A673 (cell line): ENCODE measurements around the gene PTGES3. TPM values are rescaled to one million over a fixed set of nuclear protein-coding genes. Genes with fewer than 3 reads are reported as not detected.

ENCODE experiments used
- BruUV-seq: library from RNA; stranded (reverse); fragments of 400-500 nt; replicated peaks from 2 replicates; lab custom pipeline; 2021; lab: Mats Ljungman, UMichigan
- CTCF ChIA-PET: fragments of 300-600 bp; sonication (Branson Sonifier 250); formaldehyde crosslinking; loops from one replicate; lab custom pipeline; 2022; ENCODE audit warnings: antibody characterized with exemption; lab: Charles Lee
- POLR2A ChIA-PET: fragments of 300-600 bp; sonication (Branson Sonifier 250); formaldehyde crosslinking; loops from one replicate; lab custom pipeline; 2022; ENCODE audit warnings: antibody characterized with exemption; ENCODE audit not compliant: low non-redundant PET; lab: Charles Lee
- DNase-seq: peaks from one replicate; pipeline ENCODE4 v3.0.0-alpha.2; 2015; ENCODE audit warnings: low spot score
- H3K27ac ChIP-seq: fragments of 200-600 bp; sonication (generic); 2 replicates; pipeline ENCODE4 v1.5.1; 2016; ENCODE audit warnings: mixed run types, low read depth, mild to moderate bottlenecking, mixed read lengths, antibody characterized with exemption, low read length; ENCODE audit not compliant: poor library complexity, severe bottlenecking
- H3K27me3 ChIP-seq: fragments of 200-600 bp; sonication (generic); replicated peaks from 2 replicates; pipeline ENCODE4 v1.6.1; 2017; ENCODE audit warnings: mixed run types, low read depth, mild to moderate bottlenecking, mixed read lengths, antibody characterized with exemption, low read length; ENCODE audit not compliant: insufficient read depth, poor library complexity
- H3K36me3 ChIP-seq: fragments of 200-600 bp; sonication (generic); 2 replicates; pipeline ENCODE4 v1.6.1; 2016; ENCODE audit warnings: mixed run types, mild to moderate bottlenecking, mixed read lengths, antibody characterized with exemption, low read length; ENCODE audit not compliant: insufficient read depth, poor library complexity, severe bottlenecking
- H3K4me1 ChIP-seq: fragments of 200-600 bp; sonication (generic); 2 replicates; pipeline ENCODE4 v1.6.1; 2017; ENCODE audit warnings: mixed run types, mild to moderate bottlenecking, mixed read lengths, antibody characterized with exemption, low read length; ENCODE audit not compliant: insufficient read depth, poor library complexity, severe bottlenecking
- H3K4me3 ChIP-seq: fragments of 200-600 bp; sonication (generic); 2 replicates; pipeline ENCODE4 v1.5.1; 2016; ENCODE audit warnings: low read depth, mixed run types, mild to moderate bottlenecking, mixed read lengths, low read length; ENCODE audit not compliant: poor library complexity, severe bottlenecking
- H3K9me3 ChIP-seq: fragments of 200-600 bp; sonication (generic); 2 replicates; pipeline ENCODE4 v1.6.1; 2016; ENCODE audit warnings: mixed run types, low read depth, mild to moderate bottlenecking, mixed read lengths, antibody characterized with exemption, low read length; ENCODE audit not compliant: poor library complexity, severe bottlenecking
- EZH2 ChIP-seq: fragments of 200-600 bp; sonication (generic); IDR thresholded peaks from 2 replicates; pipeline ENCODE4 v1.6.1; 2017; ENCODE audit warnings: borderline replicate concordance, low read depth, mild to moderate bottlenecking, mixed read lengths, antibody characterized with exemption, low read length; ENCODE audit not compliant: poor library complexity, severe bottlenecking
- intact Hi-C: fragments of 100-400 bp; cut with micrococcal nuclease; formaldehyde crosslinking; loops from one replicate; pipeline ENCODE4 v1.10.0; 2022; ENCODE audit not compliant: unreplicated experiment
- total RNA-seq: library from RNA; stranded (reverse); gene quantifications from 2 replicates; pipeline ENCODE4 v1.2.3, GENCODE V29; 2021
- TF ChIP-seq, protein P1 (sequence below): fragments of 300-800, 200-600 bp; sonication (generic); conservative IDR thresholded peaks from 2 replicates; pipeline ENCODE4 v1.5.1; 2017; ENCODE audit warnings: low read depth, mild to moderate bottlenecking, antibody characterized with exemption, low read length, moderate library complexity, mixed read lengths

Gene PTGES3
- total RNA-seq, 1 experiment from 2014 or later: 450 TPM

DNA sequence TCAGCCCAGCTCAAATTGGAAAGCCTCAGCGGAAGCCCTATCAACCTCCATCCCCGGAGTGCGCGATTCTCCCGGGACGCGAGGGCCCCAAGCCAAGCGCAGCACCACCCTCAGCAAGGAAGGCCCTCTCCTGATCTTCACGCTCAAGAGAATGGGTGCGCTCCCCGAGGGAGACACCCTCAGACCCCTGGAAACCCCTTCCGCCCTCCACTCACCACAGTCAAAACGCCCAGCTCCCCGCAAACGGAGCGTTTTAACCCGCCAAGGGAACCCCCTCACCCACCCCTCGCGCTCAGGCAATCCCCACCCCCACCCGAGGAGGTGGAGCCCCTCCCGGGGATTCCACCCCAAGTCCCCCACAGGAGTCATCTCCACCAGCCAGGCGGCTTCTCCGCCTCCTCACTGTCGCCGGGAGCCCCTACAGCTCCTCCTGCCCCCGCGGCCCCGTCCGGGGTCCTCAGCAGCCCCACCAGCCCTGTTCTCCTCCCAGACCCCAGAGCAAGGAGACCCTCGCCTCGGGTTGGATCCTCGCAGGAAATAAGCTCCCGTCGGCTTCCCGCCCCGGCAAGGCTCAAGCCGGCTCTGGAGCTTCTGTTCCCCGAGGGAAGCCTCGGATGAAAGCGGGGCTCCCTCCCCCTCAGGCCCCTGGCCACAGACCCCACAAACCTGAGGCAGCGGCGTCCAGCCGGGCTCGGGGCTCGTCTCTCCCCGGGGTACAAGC is 58.5 kb downstream of the PTGES3 start:
- BruUV-seq: no TSS peak
- no peak for TF ChIP-seq EZH2
- TF ChIP-seq, protein P1, sequence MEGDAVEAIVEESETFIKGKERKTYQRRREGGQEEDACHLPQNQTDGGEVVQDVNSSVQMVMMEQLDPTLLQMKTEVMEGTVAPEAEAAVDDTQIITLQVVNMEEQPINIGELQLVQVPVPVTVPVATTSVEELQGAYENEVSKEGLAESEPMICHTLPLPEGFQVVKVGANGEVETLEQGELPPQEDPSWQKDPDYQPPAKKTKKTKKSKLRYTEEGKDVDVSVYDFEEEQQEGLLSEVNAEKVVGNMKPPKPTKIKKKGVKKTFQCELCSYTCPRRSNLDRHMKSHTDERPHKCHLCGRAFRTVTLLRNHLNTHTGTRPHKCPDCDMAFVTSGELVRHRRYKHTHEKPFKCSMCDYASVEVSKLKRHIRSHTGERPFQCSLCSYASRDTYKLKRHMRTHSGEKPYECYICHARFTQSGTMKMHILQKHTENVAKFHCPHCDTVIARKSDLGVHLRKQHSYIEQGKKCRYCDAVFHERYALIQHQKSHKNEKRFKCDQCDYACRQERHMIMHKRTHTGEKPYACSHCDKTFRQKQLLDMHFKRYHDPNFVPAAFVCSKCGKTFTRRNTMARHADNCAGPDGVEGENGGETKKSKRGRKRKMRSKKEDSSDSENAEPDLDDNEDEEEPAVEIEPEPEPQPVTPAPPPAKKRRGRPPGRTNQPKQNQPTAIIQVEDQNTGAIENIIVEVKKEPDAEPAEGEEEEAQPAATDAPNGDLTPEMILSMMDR: no peak
- intact Hi-C loops: loop anchor here (10.0 kb wide), 1 partner anchor 515 kb away; the partner anchor contains the start of genes RPL41 and ZC3H10
- Histone ChIP-seq H3K27ac (peak overlapping the region; percentile 94), H3K27me3 (no peaks in the 10 kb centered on the region), H3K4me3 (peak overlapping the region; percentile 99), H3K4me1 (peaks cover 39% of the 10 kb centered on the region), H3K36me3 (peaks cover 14% of the 10 kb centered on the region), H3K9me3 (no peaks in the 10 kb centered on the region)
- CTCF ChIA-PET: no interaction called here
- POLR2A ChIA-PET: interaction anchor here (0.6 to 0.7 kb wide), 3 partner anchors 457 to 930 kb away, joined by 3 to 8 read pairs (median 3); no protein-coding TSS in a partner anchor
- peak; percentile 43 for DNase-seq

DNA sequence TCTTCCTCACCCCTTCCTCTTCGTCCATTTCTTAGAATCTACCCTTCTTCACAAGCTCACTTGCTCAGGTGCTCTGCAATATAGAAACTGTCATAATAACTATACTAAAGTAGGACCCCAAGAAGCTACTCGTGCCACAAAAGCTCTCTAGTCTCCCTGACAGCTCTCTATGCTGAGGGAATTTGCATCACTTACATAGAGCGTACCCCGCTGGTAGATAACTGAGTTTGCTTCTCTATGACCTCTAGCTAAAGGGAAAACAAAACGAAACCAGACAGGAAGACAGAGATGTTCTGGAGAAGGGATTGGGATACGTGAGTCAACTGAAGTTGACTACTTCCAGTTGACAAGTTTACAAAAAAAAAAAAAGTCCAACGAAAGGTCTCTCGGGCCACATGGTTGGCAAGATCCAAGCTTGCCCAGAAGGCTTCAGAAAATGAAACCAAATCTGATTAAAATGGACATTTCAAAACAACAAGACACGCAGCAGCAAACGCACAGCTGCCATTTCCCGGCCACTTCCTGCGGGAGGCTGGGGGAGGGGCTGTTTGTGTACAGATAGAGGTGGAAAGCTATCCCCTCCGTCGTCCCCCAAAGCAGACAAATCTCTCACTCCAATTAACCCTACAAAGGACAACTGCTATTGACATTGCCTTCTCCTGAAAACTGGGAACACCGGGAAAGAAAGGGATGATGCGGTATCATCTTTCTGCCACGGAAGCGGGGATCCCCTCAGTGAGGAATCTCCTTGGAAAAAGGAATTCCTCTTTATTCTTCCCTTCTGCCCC is 59.2 kb downstream of the PTGES3 start:
- H3K27me3 ChIP-seq: no peaks in the 10 kb centered on the region
- peak; percentile 66 for DNase-seq
- H3K36me3 ChIP-seq: peaks cover 14% of the 10 kb centered on the region
- peak overlapping the region; percentile 94 for H3K27ac ChIP-seq
- no peak for TF ChIP-seq EZH2
- TF ChIP-seq, protein P1: no peak
- ChIA-PET CTCF (interaction anchor here (1.4 kb wide), 1 partner anchor 8 kb away, joined by 7 read pairs; no protein-coding TSS in a partner anchor), POLR2A (interaction anchor here (0.6 to 0.7 kb wide), 3 partner anchors 8 to 521 kb away, joined by 3 to 4 read pairs (median 3); no protein-coding TSS in a partner anchor)
- BruUV-seq: TSS peak; percentile 31
- H3K9me3 ChIP-seq: no peaks in the 10 kb centered on the region
- intact Hi-C loops: no loop called here
- H3K4me1 ChIP-seq: peaks cover 39% of the 10 kb centered on the region
- H3K4me3 ChIP-seq: peak overlapping the region; percentile 99

DNA sequence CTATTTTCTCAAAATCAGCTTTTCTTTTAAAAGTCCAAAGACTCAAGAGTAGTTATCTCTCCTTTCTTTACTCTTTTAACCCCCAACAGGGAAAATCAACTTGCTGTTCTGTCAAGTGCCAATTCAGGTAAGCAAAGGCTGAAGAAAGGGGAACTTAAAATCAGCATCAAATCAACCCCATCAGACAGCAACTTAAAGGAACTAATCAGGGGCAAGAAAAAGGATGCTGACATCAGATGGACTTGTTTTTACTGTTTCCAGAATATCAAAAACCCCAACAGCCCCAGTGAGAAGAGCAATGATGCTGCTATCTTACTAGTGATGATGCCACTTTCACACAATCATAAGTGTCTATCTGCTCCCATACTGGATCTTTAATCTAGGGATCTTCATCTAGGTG is 61.4 kb downstream of the PTGES3 start:
- CTCF ChIA-PET: no interaction called here
- POLR2A ChIA-PET: no interaction called here

More for the DNA sequence above, 61.4 kb downstream of the PTGES3 start:
- intact Hi-C loops: no loop called here
- Histone ChIP-seq H3K36me3 (peaks cover 14% of the 10 kb centered on the region), H3K9me3 (no peaks in the 10 kb centered on the region), H3K27ac (no peak overlapping the region), H3K4me1 (peaks cover 21% of the 10 kb centered on the region), H3K27me3 (no peaks in the 10 kb centered on the region), H3K4me3 (no peak overlapping the region)
- no peak for DNase-seq
- TF ChIP-seq EZH2: no peak
- no TSS peak for BruUV-seq
